Panc1 (cell line): ENCODE measurements around the gene GRIP1. TPM values are rescaled to one million over a fixed set of nuclear protein-coding genes. Genes with fewer than 3 reads are reported as not detected.

Source experiments
- ATAC-seq: fragments of 200-7000 bp; cut with Tn5 transposase; 2 replicates; pipeline ENCODE4 v1.9.1; 2020; ENCODE audit warnings: mild to moderate bottlenecking, moderate library complexity
- BruUV-seq: library from RNA; stranded (reverse); fragments of 400-500 nt; replicated peaks from 2 replicates; lab custom pipeline; 2021; lab: Mats Ljungman, UMichigan
- CTCF ChIA-PET: fragments of 300-600 bp; sonication (Branson Sonifier 250); formaldehyde crosslinking; loops from one replicate; lab custom pipeline; 2022; ENCODE audit warnings: antibody characterized with exemption; lab: Charles Lee
- POLR2A ChIA-PET: fragments of 300-600 bp; sonication (Branson Sonifier 250); formaldehyde crosslinking; loops from one replicate; lab custom pipeline; 2022; ENCODE audit warnings: antibody characterized with exemption; lab: Charles Lee
- DNase-seq: peaks from one replicate; pipeline ENCODE4 v3.0.0-alpha.2; 2010; ENCODE audit warnings: low read depth, low spot score
- H3K27ac ChIP-seq: 2 replicates; pipeline ENCODE4 v1.5.1; 2011; ENCODE audit warnings: mild to moderate bottlenecking, low read length, inconsistent platforms
- H3K27me3 ChIP-seq: fragments of 200-500 bp; sonication (Bioruptor generic); 2 replicates; pipeline ENCODE4 v1.6.0; 2014; ENCODE audit warnings: low read length, inconsistent platforms; ENCODE audit not compliant: control insufficient read depth, insufficient read depth
- H3K36me3 ChIP-seq: fragments of 200-500 bp; sonication (Bioruptor generic); 2 replicates; pipeline ENCODE4 v1.5.1; 2014; ENCODE audit warnings: inconsistent platforms, mild to moderate bottlenecking, low read length, moderate library complexity; ENCODE audit not compliant: control insufficient read depth, insufficient read depth
- H3K4me1 ChIP-seq: 2 replicates; pipeline ENCODE4 v1.5.1; 2011; ENCODE audit warnings: inconsistent platforms, mild to moderate bottlenecking, low read length, moderate library complexity; ENCODE audit not compliant: control insufficient read depth, insufficient read depth
- H3K4me3 ChIP-seq, 2 experiments: 2 replicates each; pipeline ENCODE4 v1.5.1; 2011 to 2012; ENCODE audit warnings: low read depth in 2 of 2, low read length in 2 of 2, mild to moderate bottlenecking in 2 of 2, inconsistent platforms in 1 of 2, moderate library complexity in 1 of 2
- H3K9me3 ChIP-seq: fragments of 200-500 bp; sonication (Bioruptor generic); 2 replicates; pipeline ENCODE4 v1.5.1; 2014; ENCODE audit warnings: low read depth, mild to moderate bottlenecking, inconsistent platforms, low read length, moderate library complexity; ENCODE audit not compliant: control insufficient read depth, insufficient read depth
- CTCF ChIP-seq: fragments of 450-650 bp; IDR thresholded peaks from 2 replicates; pipeline ENCODE4 v1.5.1; 2017; ENCODE audit warnings: mild to moderate bottlenecking
- POLR2AphosphoS5 ChIP-seq: IDR thresholded peaks from 2 replicates; pipeline ENCODE4 v1.6.1; 2012; ENCODE audit warnings: mild to moderate bottlenecking, low read depth, low read length, moderate library complexity
- REST ChIP-seq, 2 experiments: IDR thresholded peaks; 2 replicates each; pipeline ENCODE4 v1.6.1; 2011 to 2012; ENCODE audit warnings: low read depth in 2 of 2, control low read depth in 1 of 2, low read length in 1 of 2, mild to moderate bottlenecking in 1 of 2, moderate library complexity in 1 of 2; ENCODE audit not compliant: insufficient read depth in 1 of 2
- SIN3A ChIP-seq: IDR thresholded peaks from 2 replicates; pipeline ENCODE4 v1.6.1; 2012; ENCODE audit warnings: low read depth, mild to moderate bottlenecking, low read length, moderate library complexity, borderline replicate concordance; ENCODE audit not compliant: insufficient read depth
- TCF7L2 ChIP-seq: IDR thresholded peaks from 2 replicates; pipeline ENCODE4 v1.6.1; 2011; ENCODE audit warnings: mild to moderate bottlenecking, low read depth, low read length, inconsistent platforms
- in situ Hi-C: cut with HindIII; loops from 2 replicates; pipeline ENCODE4 v1.10.0; 2016; ENCODE audit warnings: low sequenced_read_pairs, low pct_unique_long_range_greater_than_20kb
- intact Hi-C: fragments of 100-400 bp; cut with micrococcal nuclease; formaldehyde crosslinking; loops from one replicate; pipeline ENCODE4 v1.10.0; 2022; ENCODE audit not compliant: unreplicated experiment
- total RNA-seq: library from RNA; stranded (reverse); gene quantifications from one replicate; pipeline ENCODE4 v1.2.1, GENCODE V29; 2021; ENCODE audit not compliant: unreplicated experiment

The GRIP1 gene
- total RNA-seq, 1 experiment from 2014 or later = 9.2 TPM

GRCh38 chr12:66674495-66675122 lies 4.3 kb downstream of the GRIP1 start:
- Histone ChIP-seq H3K27ac (no peak overlapping the region), H3K9me3 (no peaks in the 10 kb centered on the region), H3K4me1 (no peaks in the 10 kb centered on the region), H3K36me3 (no peaks in the 10 kb centered on the region), H3K4me3 (no peak overlapping the region), H3K27me3 (peaks cover 5% of the 10 kb centered on the region)
- in situ Hi-C loops = no loop called here
- intact Hi-C loops = no loop called here
- ATAC-seq = no peak
- ChIA-PET POLR2A (no interaction called here), CTCF (no interaction called here)
- BruUV-seq = no TSS peak
- no peak for DNase-seq
- no peak for TF ChIP-seq TCF7L2

- intact Hi-C loops (no loop called here), in situ Hi-C loops (no loop called here)
- no peak overlapping the region for H3K27ac ChIP-seq
- no peaks in the 10 kb centered on the region for H3K9me3 ChIP-seq
- CTCF ChIA-PET = interaction anchor here (0.6 kb wide), 1 partner anchor 21 kb away, joined by 3 read pairs; no protein-coding TSS in a partner anchor
- no peak for DNase-seq
- peaks cover 2% of the 10 kb centered on the region for H3K27me3 ChIP-seq
- no peak for TF ChIP-seq CTCF
- no peak for TF ChIP-seq TCF7L2
- no peak for TF ChIP-seq REST (IDR thresholded peaks at IDR 0.05; ENCODE audit: insufficient read depth in 1 of 2, low read depth in 2 of 2, low read length in 1 of 2)
- TF ChIP-seq POLR2AphosphoS5 = no peak
- no peak for TF ChIP-seq SIN3A
- H3K4me1 ChIP-seq = no peaks in the 10 kb centered on the region
- no peaks in the 10 kb centered on the region for H3K36me3 ChIP-seq
- POLR2A ChIA-PET = no interaction called here
- H3K4me3 ChIP-seq = no peak overlapping the region
- no TSS peak for BruUV-seq
- ATAC-seq = no peak
Measured at GRCh38 chr12:66669541-66669940, 9.3 kb downstream of the GRIP1 start.

- no peak for ATAC-seq
Measured at GRCh38 chr12:66668311-66668710, 10.6 kb downstream of the GRIP1 start.

More at GRCh38 chr12:66668311-66668710, 10.6 kb downstream of the GRIP1 start:
- no peak overlapping the region for H3K27ac ChIP-seq
- H3K4me3 ChIP-seq = no peak overlapping the region
- POLR2A ChIA-PET = no interaction called here
- H3K4me1 ChIP-seq = no peaks in the 10 kb centered on the region
- CTCF ChIA-PET = no interaction called here
- DNase-seq = no peak
- no peaks in the 10 kb centered on the region for H3K36me3 ChIP-seq
- H3K27me3 ChIP-seq = peaks cover 2% of the 10 kb centered on the region
- intact Hi-C loops (no loop called here), in situ Hi-C loops (no loop called here)
- H3K9me3 ChIP-seq = no peaks in the 10 kb centered on the region
- BruUV-seq = no TSS peak
- no peak for TF ChIP-seq REST (IDR thresholded peaks at IDR 0.05; ENCODE audit: insufficient read depth in 1 of 2, low read depth in 2 of 2, low read length in 1 of 2)
- TF ChIP-seq SIN3A = no peak
- TF ChIP-seq TCF7L2 = no peak
- no peak for TF ChIP-seq CTCF
- no peak for TF ChIP-seq POLR2AphosphoS5
